Tibial nerve (tissue), 4 donors: ENCODE results near the gene DUS3L. TPM values are rescaled to one million over a fixed set of nuclear protein-coding genes. Genes with fewer than 3 reads are reported as not detected.

Experiments used
- DNase-seq, 2 donors: peaks; one replicate each; pipeline ENCODE4 v3.0.0-alpha.2; 2019; ENCODE audit warnings: low spot score in 2 of 2
- H3K27ac ChIP-seq, 4 donors: fragments of 200-600 bp; sonication (generic) in 3 of 4; one replicate each; pipeline ENCODE4 v1.5.1; 2017 to 2019; ENCODE audit warnings: mild to moderate bottlenecking in 1 of 4
- H3K27me3 ChIP-seq, 2 donors: fragments of 200-600 bp; sonication (generic) in 1 of 2; one replicate each; pipeline versions ENCODE4 v1.5.1 to v1.6.0; 2017 to 2019
- H3K36me3 ChIP-seq, 3 donors: fragments of 200-600 bp; sonication (generic); one replicate each; pipeline ENCODE4 v1.5.1; 2018 to 2019
- H3K4me1 ChIP-seq, 4 donors: fragments of 200-600 bp; sonication (generic) in 3 of 4; one replicate each; pipeline ENCODE4 v1.5.1; 2017 to 2019
- H3K4me3 ChIP-seq, 4 donors: fragments of 200-600 bp; sonication (generic) in 3 of 4; one replicate each; pipeline ENCODE4 v1.5.1; 2017 to 2019; ENCODE audit warnings: mild to moderate bottlenecking in 1 of 4, moderate library complexity in 1 of 4
- H3K9me3 ChIP-seq, 4 donors: fragments of 200-600 bp; sonication (generic) in 3 of 4; one replicate each; pipeline ENCODE4 v1.5.1; 2017 to 2019
- EP300 ChIP-seq, 2 donors: sonication (generic); formaldehyde crosslinking; IDR thresholded peaks; one replicate each; pipeline ENCODE4 v1.6.1; 2017; ENCODE audit warnings: antibody characterized with exemption in 2 of 2, mild to moderate bottlenecking in 1 of 2
- POLR2A ChIP-seq, 2 donors: fragments of 450-650 bp; IDR thresholded peaks; one replicate each; pipeline ENCODE4 v1.6.1; 2017; ENCODE audit warnings: antibody characterized with exemption in 2 of 2, mild to moderate bottlenecking in 2 of 2, moderate library complexity in 2 of 2
- WGBS, 2 donors: methylation state at CpG; one replicate each; pipeline ENCODE4 v1.1.5; 2018; 5-methylcytosine and 5-hydroxymethylcytosine counted together
- total RNA-seq, 4 donors: library from RNA; depleted of rRNA; stranded (reverse); fragments of >200 nt; gene quantifications; one replicate each; pipeline ENCODE4 v1.1.0, GENCODE V29; 2016
- TF ChIP-seq, protein P1 (sequence below), 5 experiments: fragments of 200-600 bp in 3 of 5; fragments of 450-650 bp in 2 of 5; sonication (generic) in 3 of 5; IDR thresholded peaks; one replicate each; pipeline ENCODE4 v1.5.1; 2016 to 2019; ENCODE audit warnings: antibody characterized with exemption in 5 of 5, mild to moderate bottlenecking in 3 of 5, moderate library complexity in 2 of 5

Gene DUS3L
- total RNA-seq, 4 donors from 2014 or later: 33.2 to 75.9 (median 54.2) TPM

DNA sequence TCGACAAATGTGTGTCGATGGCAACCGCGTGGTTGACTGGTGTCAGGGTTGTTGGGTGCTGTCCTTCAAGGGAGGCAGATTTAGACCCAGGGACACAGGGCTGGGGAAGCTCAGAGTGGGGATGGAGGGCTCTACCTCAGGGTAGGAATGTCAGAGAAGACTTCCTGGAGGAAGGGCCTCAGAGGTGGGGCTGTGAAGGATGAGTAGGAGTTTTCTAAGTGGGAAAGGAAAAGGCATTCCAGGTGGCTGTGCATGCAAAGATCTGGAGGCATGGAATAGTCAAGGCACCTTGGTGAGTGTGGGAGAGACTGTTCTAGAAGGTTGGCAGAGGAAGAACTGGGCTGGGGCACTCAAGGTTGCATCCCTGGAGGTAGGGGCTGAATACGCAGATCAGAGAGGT lies 15.9 kb upstream of the DUS3L start:
- Histone ChIP-seq H3K27ac (no peak overlapping the region), H3K4me3 (no peak overlapping the region), H3K27me3 (peaks cover 3 to 50% of the 10 kb centered on the region in 2 donors), H3K4me1 (peaks cover 0 to 29% (median 6%) of the 10 kb centered on the region in 4 donors), H3K9me3 (no peaks in the 10 kb centered on the region), H3K36me3 (no peaks in the 10 kb centered on the region)
- TF ChIP-seq EP300 (IDR thresholded peaks at IDR 0.05): no peak
- TF ChIP-seq POLR2A (IDR thresholded peaks at IDR 0.05): no peak
- TF ChIP-seq, protein P1, sequence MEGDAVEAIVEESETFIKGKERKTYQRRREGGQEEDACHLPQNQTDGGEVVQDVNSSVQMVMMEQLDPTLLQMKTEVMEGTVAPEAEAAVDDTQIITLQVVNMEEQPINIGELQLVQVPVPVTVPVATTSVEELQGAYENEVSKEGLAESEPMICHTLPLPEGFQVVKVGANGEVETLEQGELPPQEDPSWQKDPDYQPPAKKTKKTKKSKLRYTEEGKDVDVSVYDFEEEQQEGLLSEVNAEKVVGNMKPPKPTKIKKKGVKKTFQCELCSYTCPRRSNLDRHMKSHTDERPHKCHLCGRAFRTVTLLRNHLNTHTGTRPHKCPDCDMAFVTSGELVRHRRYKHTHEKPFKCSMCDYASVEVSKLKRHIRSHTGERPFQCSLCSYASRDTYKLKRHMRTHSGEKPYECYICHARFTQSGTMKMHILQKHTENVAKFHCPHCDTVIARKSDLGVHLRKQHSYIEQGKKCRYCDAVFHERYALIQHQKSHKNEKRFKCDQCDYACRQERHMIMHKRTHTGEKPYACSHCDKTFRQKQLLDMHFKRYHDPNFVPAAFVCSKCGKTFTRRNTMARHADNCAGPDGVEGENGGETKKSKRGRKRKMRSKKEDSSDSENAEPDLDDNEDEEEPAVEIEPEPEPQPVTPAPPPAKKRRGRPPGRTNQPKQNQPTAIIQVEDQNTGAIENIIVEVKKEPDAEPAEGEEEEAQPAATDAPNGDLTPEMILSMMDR (IDR thresholded peaks at IDR 0.05): no peak
- no peak for DNase-seq
- 77 to 81% methylated on average over 5 of the region's 5 CpGs for WGBS, 2 donors

DNA sequence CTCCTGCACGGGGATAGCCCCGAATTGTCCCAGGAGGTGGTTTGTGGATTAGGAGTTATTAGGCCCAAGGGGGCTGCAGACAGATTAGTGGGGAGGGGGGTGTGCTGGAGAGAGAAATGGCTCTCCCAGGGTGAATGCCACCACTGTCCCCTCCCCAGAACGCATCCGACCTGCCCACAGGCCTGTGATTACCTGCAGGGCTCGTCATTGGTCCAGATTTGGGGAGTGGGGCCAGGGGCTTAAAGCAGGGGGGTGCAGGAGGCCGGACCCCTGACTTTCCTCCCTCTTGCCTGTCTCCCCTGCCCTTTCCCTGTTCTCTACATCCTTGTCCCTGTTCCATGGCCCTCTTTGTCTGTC lies 15.1 kb upstream of the DUS3L start:
- Histone ChIP-seq H3K27me3 (peaks cover 3 to 57% of the 10 kb centered on the region in 2 donors), H3K4me3 (no peak overlapping the region), H3K9me3 (no peaks in the 10 kb centered on the region), H3K36me3 (no peaks in the 10 kb centered on the region), H3K4me1 (peaks cover 0 to 30% (median 6%) of the 10 kb centered on the region in 4 donors), H3K27ac (no peak overlapping the region)
- no peak for DNase-seq
- no peak for TF ChIP-seq EP300 (IDR thresholded peaks at IDR 0.05)
- TF ChIP-seq POLR2A (IDR thresholded peaks at IDR 0.05): no peak
- TF ChIP-seq, protein P1 (IDR thresholded peaks at IDR 0.05): peak in 1 of 5 experiments; percentile 5
- WGBS, 2 donors: 28 to 32% methylated on average over 6 of the region's 6 CpGs

DNA sequence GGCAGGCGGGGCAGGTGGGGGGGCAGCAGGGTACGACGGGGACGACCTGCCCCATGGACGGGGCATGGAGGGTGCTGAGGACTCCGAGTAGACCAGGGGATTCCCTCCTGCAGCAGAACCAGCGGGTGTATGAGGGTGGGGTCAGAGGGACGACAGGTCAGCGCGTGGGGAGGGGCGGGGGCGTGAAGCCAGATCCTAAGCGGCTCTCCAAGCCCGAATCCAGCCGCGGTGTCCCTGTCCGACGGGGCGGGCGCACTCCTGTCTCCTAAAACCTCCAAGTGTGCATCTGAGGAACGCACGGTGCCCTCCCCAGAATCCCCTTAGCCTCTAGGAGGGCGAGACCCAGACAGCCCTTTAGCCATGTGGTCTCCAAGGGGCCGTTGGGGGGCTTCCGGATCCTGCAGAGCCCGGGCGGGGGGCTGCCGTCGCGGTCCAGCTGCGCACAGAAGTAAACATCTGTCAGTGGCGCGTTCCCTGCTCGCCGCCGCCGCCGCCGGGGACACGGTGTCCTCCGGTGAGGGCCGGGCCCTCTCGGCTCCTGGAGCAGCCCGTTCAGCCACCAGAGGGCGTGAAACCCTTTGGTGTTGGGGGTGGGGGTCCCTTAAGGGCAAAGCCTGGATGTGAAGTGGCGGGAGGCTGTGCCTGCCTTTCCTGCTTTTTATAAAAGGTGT lies 14.6 kb upstream of the DUS3L start:
- Histone ChIP-seq H3K36me3 (no peaks in the 10 kb centered on the region), H3K9me3 (no peaks in the 10 kb centered on the region), H3K4me3 (peak overlapping the region in 2 of 4 donors; percentile 9 to 16), H3K4me1 (peaks cover 0 to 32% (median 6%) of the 10 kb centered on the region in 4 donors), H3K27me3 (peaks cover 3 to 63% of the 10 kb centered on the region in 2 donors), H3K27ac (no peak overlapping the region)
- peak in 1 of 2 donors; percentile 22 for DNase-seq
- TF ChIP-seq EP300 (IDR thresholded peaks at IDR 0.05): no peak
- TF ChIP-seq, protein P1 (IDR thresholded peaks at IDR 0.05): peak; percentile 34 to 57 (median 56)
- 2 to 6% methylated on average over 13 to 27 of the region's 46 CpGs for WGBS, 2 donors

DNA sequence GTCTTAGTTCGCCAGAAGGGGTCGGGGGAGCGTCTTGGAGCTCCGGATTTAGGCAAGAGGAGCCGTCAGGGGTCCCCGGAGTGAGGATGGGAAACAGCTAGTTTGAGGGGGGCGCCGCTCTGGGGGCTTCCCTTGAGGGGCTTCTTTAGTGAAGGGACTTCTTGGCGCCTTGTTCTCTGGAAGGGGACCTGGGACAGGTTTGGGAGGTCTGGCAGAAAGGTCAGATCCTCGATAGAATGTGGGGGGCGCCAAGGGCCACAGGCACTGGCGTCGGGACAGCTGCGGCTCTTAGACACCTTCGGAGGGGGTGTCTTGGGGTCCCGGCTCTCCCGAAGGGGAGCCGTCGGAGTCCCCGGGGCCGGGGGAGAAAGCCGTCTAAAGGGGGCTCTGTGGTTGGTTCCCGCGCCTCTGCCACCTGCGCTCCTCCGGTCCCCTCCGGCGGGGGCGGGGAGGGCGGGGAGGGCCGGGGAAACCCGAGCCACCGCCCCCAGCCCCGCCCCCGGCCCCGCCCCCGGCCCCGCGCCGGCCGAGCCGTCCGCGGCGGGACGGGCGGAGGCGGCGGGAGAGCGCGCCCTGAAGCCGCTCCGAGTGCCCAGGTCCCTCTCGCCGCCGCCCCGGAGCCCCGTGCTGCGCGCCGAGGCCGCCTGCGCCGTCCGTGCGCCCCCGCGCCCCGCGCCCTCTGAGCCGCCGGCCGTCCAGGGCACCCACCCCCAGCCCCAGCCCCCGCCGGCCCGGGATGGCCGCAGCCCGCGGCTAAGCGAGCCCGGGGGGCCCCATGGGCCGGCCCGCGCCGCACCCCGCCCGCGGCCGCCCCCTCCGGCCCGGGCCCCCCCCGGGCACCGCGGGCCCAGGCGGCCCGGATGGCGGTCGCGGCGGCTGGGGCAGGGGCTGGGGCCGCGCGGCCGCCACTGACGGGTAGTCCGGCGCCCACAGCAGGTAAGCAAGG lies 13.8 kb upstream of the DUS3L start, which contains the start of gene NRTN:
Gene NRTN, plus strand, starts transcription at position 552 of the 946 bp plus-strand sequence. CDS start 19,099 bp downstream, outside the sequence.
- no peak within 1 kb of the TSS for H3K27ac ChIP-seq
- no peaks in the 10 kb centered on the region for H3K36me3 ChIP-seq
- H3K4me3 ChIP-seq: peak within 1 kb of the TSS in 3 of 4 donors; percentile 9 to 34 (median 12)
- no peak for DNase-seq
- TF ChIP-seq, protein P1 (IDR thresholded peaks at IDR 0.05): no peak
- TF ChIP-seq POLR2A (IDR thresholded peaks at IDR 0.05): no peak
- no peak for TF ChIP-seq EP300 (IDR thresholded peaks at IDR 0.05)
- peaks cover 0 to 40% (median 7%) of the 10 kb centered on the region in 4 donors for H3K4me1 ChIP-seq
- no peaks in the 10 kb centered on the region for H3K9me3 ChIP-seq
- peaks cover 3 to 71% of the 10 kb centered on the region in 2 donors for H3K27me3 ChIP-seq
- WGBS, 2 donors: 3 to 4% methylated on average over 22 to 40 of the region's 107 CpGs
